ENCODE measurements around the gene NBPF12.
"Not testable (repeated sequence)": the region's sequence is repeated elsewhere in the genome, so short reads cannot be mapped to it uniquely, and the experiment has no call there.

Gene NBPF12

DNA sequence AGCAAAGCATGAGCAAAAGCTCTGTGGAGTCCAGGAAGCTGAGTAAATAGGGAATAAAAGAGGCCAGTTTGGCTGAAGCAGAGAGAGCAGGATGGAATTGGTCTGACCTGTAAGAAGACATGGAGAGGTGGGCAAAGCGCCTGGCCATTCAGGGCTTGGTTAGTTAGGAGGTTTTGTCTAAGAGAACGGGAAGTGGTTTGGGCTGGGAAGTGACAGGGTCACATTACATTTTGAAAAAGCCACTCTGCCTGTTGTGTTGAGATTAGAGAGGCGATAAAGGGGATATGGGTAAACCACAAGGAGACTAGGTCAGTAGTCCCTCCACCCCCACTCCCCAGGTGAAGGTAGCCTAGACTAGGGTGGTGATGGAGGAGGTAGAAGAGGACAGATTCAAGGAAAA, 662 bp upstream of the NBPF12 start:
- H3K4me3 ChIP-seq (ENCODE audit: low read depth, low read length); H3K36me3 ChIP-seq (ENCODE audit: control insufficient read depth, insufficient read depth, low read length); H3K79me2 ChIP-seq; H3K27ac ChIP-seq; H2AFZ ChIP-seq; H3K4me2 ChIP-seq (ENCODE audit: low read length); H3K9me3 ChIP-seq (ENCODE audit: control insufficient read depth, low read length); H3K9ac ChIP-seq; H3K27me3 ChIP-seq (ENCODE audit: control insufficient read depth, insufficient read depth, low read length); H3K4me1 ChIP-seq: not testable (repeated sequence)

DNA sequence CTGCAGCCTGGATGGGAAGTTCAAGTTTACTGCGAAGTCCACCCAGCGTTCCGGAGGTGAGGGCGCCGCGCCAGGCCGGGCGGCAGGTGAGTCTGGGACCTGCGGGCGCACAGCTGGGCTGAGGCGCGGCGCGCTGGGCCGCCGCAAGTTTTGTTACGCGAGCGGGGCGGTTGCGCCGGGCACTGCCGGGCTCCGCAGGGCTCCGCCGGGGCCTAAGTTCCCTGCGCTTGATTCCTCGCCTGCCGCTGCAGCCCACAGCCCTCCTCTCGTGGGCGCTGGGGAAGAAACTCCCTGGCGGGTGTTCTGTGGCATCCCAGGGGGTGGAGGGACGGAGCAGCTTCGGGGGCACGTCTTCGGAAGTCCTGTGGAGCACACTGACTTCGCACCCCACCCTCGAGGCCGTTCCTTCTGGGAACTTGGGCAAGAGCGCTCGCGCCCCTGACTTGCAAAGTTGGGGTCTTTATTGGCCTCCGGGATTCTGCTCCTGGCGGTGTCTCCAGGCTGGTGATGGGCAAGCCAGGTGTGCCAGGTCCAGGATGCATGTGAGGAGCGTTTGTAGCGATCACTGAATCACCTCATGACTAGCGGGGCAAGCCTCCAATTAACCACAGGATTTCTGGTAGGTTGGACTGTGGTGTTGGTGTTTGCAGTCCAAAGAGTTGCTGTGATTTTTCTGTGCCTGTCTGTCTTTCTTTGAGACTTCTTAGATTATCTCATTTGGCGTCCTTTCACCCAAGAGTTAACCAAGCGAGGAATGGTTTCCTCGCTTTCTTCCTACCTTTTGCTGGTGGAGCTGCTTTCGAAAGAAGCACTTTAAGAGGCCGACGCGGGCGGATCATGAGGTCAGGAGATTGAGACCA, 1.0 kb downstream of the NBPF12 start:
- not testable (repeated sequence) for H3K9me3 ChIP-seq (ENCODE audit: control insufficient read depth, low read length); H3K79me2 ChIP-seq; H3K27me3 ChIP-seq (ENCODE audit: control insufficient read depth, insufficient read depth, low read length); H3K9ac ChIP-seq; H2AFZ ChIP-seq; H3K4me1 ChIP-seq; H3K36me3 ChIP-seq (ENCODE audit: control insufficient read depth, insufficient read depth, low read length)
- peak overlapping the region; percentile 51 for H3K4me2 ChIP-seq (ENCODE audit: low read length)
- H3K4me3 ChIP-seq (ENCODE audit: low read depth, low read length), result peak overlapping the region; percentile 63
- peak overlapping the region; percentile 75 for H3K27ac ChIP-seq

DNA sequence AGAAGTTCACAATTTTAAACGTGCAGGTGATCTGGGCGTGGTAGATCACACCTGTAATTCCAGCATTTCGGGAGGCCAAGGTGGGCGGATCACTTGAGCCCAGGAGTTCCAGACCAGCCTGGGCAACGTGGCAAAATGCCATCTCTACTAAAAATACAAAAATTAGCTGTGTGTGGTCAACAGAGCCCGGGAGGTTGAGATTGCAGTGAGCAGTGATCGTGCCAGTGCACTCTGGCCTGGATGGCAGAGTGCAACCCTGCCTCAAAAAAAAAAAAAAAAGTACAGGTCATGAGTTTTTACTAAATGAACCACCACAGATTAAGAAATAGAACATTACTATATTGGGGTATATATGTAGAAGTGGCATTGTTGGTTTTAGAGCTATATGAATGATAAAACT, 2.2 kb downstream of the NBPF12 start:
- H3K36me3 ChIP-seq (ENCODE audit: control insufficient read depth, insufficient read depth, low read length); H3K79me2 ChIP-seq; H3K27me3 ChIP-seq (ENCODE audit: control insufficient read depth, insufficient read depth, low read length); H3K27ac ChIP-seq; H2AFZ ChIP-seq; H3K4me3 ChIP-seq (ENCODE audit: low read depth, low read length); H3K4me2 ChIP-seq (ENCODE audit: low read length); H3K4me1 ChIP-seq; H3K9me3 ChIP-seq (ENCODE audit: control insufficient read depth, low read length); H3K9ac ChIP-seq: not testable (repeated sequence)

DNA sequence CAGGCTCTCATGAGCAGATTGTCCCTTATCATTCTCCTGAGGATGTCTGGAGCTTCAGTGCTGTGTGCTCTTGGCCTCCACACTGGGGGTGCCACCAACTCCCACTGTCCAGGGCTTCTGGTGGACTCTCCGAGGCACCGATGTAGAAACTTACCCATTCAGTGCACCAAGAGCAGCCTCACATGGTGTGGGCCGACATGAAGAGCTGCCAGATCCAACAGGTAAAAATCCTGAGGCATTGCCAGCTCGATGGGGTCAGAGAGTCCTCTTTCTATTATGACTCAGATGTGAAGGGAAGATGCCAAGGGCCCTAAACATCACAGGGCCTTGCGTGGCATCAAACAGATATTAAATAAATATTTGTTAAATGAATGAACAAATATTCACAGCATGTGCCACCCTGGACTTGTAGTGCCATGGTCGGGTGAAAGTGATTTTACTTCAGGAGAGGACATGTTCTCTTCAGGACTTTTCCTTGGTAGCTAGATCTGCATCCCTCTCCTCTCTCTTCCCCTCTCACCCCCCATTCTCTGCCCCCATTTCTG, 5.3 kb downstream of the NBPF12 start:
- H3K9ac ChIP-seq; H3K27me3 ChIP-seq (ENCODE audit: control insufficient read depth, insufficient read depth, low read length); H3K4me1 ChIP-seq; H2AFZ ChIP-seq; H3K36me3 ChIP-seq (ENCODE audit: control insufficient read depth, insufficient read depth, low read length); H3K79me2 ChIP-seq; H3K4me3 ChIP-seq (ENCODE audit: low read depth, low read length); H3K9me3 ChIP-seq (ENCODE audit: control insufficient read depth, low read length); H3K4me2 ChIP-seq (ENCODE audit: low read length); H3K27ac ChIP-seq: not testable (repeated sequence)

DNA sequence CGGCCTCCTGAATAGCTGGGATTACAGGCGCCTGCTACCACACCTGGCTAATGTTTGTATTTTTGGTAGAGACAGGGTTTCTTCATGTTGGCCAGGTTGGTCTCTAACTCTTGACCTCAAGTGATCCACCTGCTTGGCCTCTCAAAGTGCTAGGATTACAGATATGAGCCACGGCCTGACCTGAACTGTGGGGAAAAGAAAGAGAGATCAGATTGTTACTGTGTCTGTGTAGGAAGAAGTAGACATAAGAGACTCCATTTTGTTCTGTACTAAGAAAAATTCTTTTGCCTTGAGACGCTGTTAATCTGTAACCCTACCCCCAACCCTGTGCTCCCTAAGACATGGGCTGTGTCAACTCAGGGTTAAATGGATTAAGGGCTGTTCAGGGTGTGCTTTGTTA, 10.0 kb downstream of the NBPF12 start:
- not testable (repeated sequence) for H3K79me2 ChIP-seq; H3K4me3 ChIP-seq (ENCODE audit: low read depth, low read length); H3K4me2 ChIP-seq (ENCODE audit: low read length); H3K36me3 ChIP-seq (ENCODE audit: control insufficient read depth, insufficient read depth, low read length); H3K4me1 ChIP-seq; H3K27me3 ChIP-seq (ENCODE audit: control insufficient read depth, insufficient read depth, low read length); H3K27ac ChIP-seq; H2AFZ ChIP-seq; H3K9ac ChIP-seq; H3K9me3 ChIP-seq (ENCODE audit: control insufficient read depth, low read length)

DNA sequence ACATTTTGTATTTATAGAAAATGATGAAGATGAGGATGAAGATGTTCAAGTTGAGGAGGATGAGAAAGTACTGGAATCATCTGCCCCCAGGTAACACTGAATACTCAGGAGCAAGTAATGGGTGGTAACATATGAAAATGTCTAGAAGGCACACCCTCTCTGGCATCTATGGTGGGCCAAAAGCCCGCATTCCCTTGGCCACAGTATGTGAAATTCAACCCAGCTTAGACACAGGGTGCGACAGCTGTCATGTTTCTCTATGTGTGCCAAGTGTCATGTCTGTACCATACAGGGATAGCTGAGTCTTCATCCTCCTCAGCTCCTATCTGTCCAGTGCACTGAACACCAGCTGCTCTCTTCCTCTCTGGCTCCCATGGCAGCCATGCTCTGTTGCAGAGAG, 26.2 kb downstream of the NBPF12 start:
- not testable (repeated sequence) for H3K9me3 ChIP-seq (ENCODE audit: control insufficient read depth, low read length); H3K4me2 ChIP-seq (ENCODE audit: low read length); H3K27ac ChIP-seq; H3K4me1 ChIP-seq; H3K79me2 ChIP-seq; H2AFZ ChIP-seq; H3K4me3 ChIP-seq (ENCODE audit: low read depth, low read length); H3K36me3 ChIP-seq (ENCODE audit: control insufficient read depth, insufficient read depth, low read length); H3K9ac ChIP-seq; H3K27me3 ChIP-seq (ENCODE audit: control insufficient read depth, insufficient read depth, low read length)

DNA sequence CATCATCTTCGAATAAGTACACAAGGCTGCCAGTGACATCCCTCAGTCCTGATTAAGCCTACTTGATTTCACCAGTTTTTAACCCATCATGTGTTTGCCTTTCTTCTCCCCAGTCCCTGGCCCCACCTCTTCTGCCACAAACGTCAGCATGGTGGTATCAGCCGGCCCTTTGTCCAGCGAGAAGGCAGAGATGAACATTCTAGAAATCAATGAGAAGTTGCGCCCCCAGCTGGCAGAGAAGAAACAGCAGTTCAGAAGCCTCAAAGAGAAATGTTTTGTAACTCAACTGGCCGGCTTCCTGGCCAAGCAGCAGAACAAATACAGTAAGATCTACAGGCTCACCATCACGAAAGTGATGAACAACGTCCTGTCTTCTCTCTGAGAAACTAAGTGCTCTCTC, 28.2 kb downstream of the NBPF12 start:
- not testable (repeated sequence) for H3K36me3 ChIP-seq (ENCODE audit: control insufficient read depth, insufficient read depth, low read length); H3K4me2 ChIP-seq (ENCODE audit: low read length); H3K27me3 ChIP-seq (ENCODE audit: control insufficient read depth, insufficient read depth, low read length); H3K27ac ChIP-seq; H3K4me3 ChIP-seq (ENCODE audit: low read depth, low read length); H3K79me2 ChIP-seq; H3K9me3 ChIP-seq (ENCODE audit: control insufficient read depth, low read length); H3K9ac ChIP-seq; H2AFZ ChIP-seq; H3K4me1 ChIP-seq

DNA sequence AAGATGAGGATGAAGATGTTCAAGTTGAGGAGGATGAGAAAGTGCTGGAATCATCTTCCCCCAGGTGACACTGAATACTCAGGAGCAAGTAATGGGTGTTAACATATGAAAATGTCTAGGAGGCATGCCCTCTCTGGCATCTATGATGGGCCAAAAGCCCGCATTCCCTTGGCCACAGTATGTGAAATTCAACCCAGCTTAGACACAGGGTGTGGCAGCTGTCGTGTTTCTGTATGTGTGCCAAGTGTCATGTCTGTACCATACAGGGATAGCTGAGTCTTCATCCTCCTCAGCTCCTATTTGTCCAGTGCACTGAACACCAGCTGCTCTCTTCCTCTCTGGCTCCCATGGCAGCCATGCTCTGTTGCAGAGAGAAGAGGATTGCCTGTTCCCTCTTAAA, 32.5 kb downstream of the NBPF12 start:
- not testable (repeated sequence) for H3K36me3 ChIP-seq (ENCODE audit: control insufficient read depth, insufficient read depth, low read length); H3K27me3 ChIP-seq (ENCODE audit: control insufficient read depth, insufficient read depth, low read length); H3K4me1 ChIP-seq; H3K9me3 ChIP-seq (ENCODE audit: control insufficient read depth, low read length); H3K79me2 ChIP-seq; H2AFZ ChIP-seq; H3K27ac ChIP-seq; H3K9ac ChIP-seq; H3K4me2 ChIP-seq (ENCODE audit: low read length); H3K4me3 ChIP-seq (ENCODE audit: low read depth, low read length)

DNA sequence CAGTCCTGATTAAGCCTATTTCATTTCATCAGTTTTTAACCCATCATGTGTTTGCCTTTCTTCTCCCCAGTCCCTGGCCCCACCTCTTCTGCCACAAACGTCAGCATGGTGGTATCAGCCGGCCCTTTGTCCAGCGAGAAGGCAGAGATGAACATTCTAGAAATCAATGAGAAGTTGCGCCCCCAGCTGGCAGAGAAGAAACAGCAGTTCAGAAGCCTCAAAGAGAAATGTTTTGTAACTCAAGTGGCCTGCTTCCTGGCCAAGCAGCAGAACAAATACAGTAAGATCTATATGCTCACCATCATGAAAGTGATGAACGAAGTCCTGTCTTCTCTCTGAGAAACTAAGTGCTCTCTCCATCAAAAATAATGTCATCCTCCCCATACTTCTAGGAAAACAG, 34.6 kb downstream of the NBPF12 start:
- H3K27me3 ChIP-seq (ENCODE audit: control insufficient read depth, insufficient read depth, low read length); H3K4me2 ChIP-seq (ENCODE audit: low read length); H3K9me3 ChIP-seq (ENCODE audit: control insufficient read depth, low read length); H3K79me2 ChIP-seq; H3K4me1 ChIP-seq; H3K36me3 ChIP-seq (ENCODE audit: control insufficient read depth, insufficient read depth, low read length); H3K27ac ChIP-seq; H2AFZ ChIP-seq; H3K9ac ChIP-seq; H3K4me3 ChIP-seq (ENCODE audit: low read depth, low read length): not testable (repeated sequence)

DNA sequence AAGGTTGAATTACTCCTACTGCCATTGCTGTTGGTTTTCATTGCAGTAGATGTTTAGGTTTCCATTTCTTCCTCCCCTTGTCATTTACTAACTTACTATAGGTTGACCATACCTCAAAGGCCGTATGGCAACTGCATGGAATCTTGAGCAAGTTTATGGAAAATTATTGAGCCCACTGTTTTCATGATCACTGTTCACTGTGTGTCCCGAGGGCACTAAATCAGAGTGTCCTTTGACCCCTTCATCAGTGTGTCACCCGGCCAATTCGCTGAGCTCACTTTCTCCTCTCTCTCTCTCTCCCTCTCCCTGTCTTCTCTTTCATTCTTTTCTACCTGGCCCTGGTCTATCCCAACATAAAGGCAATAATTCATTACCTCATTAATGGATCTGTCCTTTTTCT, 47.7 kb downstream of the NBPF12 start:
- H3K36me3 ChIP-seq (ENCODE audit: control insufficient read depth, insufficient read depth, low read length); H3K27me3 ChIP-seq (ENCODE audit: control insufficient read depth, insufficient read depth, low read length); H3K27ac ChIP-seq: not testable (repeated sequence)

DNA sequence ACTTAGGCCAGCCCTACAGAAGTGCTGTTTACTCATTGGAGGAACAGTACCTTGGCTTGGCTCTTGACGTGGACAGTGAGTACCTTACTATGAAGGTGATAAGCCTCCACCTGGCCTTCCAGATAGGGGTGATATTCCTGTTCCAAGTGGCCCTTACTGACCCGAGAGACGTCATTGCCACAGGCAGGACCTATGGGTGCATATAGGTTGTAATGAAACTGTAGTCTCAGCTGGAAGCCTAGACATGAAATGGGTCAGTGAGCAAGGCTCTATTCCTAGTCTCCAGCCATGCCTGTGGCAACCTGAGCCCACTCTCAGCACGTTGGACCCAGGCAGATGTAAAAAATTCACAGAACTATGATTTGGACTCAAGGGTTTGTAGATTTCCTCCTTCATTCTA, 48.3 kb downstream of the NBPF12 start:
- H3K9ac ChIP-seq; H3K4me1 ChIP-seq; H3K4me3 ChIP-seq (ENCODE audit: low read depth, low read length); H3K36me3 ChIP-seq (ENCODE audit: control insufficient read depth, insufficient read depth, low read length); H3K27ac ChIP-seq; H2AFZ ChIP-seq; H3K79me2 ChIP-seq; H3K4me2 ChIP-seq (ENCODE audit: low read length); H3K9me3 ChIP-seq (ENCODE audit: control insufficient read depth, low read length); H3K27me3 ChIP-seq (ENCODE audit: control insufficient read depth, insufficient read depth, low read length): not testable (repeated sequence)

More for the DNA sequence above, 47.7 kb downstream of the NBPF12 start:
- not testable (repeated sequence) for H3K79me2 ChIP-seq; H3K4me3 ChIP-seq (ENCODE audit: low read depth, low read length); H3K4me1 ChIP-seq; H2AFZ ChIP-seq; H3K9me3 ChIP-seq (ENCODE audit: control insufficient read depth, low read length); H3K9ac ChIP-seq; H3K4me2 ChIP-seq (ENCODE audit: low read length)

Measured in parathyroid adenoma (tissue), 2 donors.